MCF 10A (cell line): ENCODE data around the gene CYYR1. TPM values are rescaled to one million over a fixed set of nuclear protein-coding genes. Genes with fewer than 3 reads are reported as not detected.
"Not testable (repeated sequence)": the region's sequence is repeated elsewhere in the genome, so short reads cannot be mapped to it uniquely, and the experiment has no call there.

Source experiments
- BruUV-seq: library from RNA; stranded (reverse); fragments of 400-500 nt; replicated peaks from 2 replicates; lab custom pipeline; 2021; lab: Mats Ljungman, UMichigan
- CTCF ChIA-PET: fragments of 300-600 bp; sonication (Branson Sonifier 250); formaldehyde crosslinking; extraction: SDS; loops from one replicate; lab custom pipeline; 2021; ENCODE audit warnings: antibody characterized with exemption, inconsistent platforms; lab: Yijun Ruan, JAX
- POLR2A ChIA-PET: fragments of 300-600, 350-650 bp; sonication (Branson Sonifier 250); formaldehyde crosslinking; extraction: SDS; loops from one replicate; lab custom pipeline; 2020; ENCODE audit warnings: antibody characterized with exemption, inconsistent platforms; lab: Yijun Ruan, JAX
- DNase-seq: peaks from one replicate; pipeline ENCODE4 v3.0.0-alpha.2; 2018; ENCODE audit not compliant: unreplicated experiment
- H3K27ac Mint-ChIP-seq: one replicate; pipeline ENCODE4 v1.8.0; 2022; ENCODE audit warnings: mild to moderate bottlenecking, low read depth, mixed read lengths; ENCODE audit not compliant: unreplicated experiment
- H3K27me3 Mint-ChIP-seq: one replicate; pipeline ENCODE4 v1.8.0; 2022; ENCODE audit warnings: mixed read lengths; ENCODE audit not compliant: insufficient read depth, unreplicated experiment
- H3K36me3 Mint-ChIP-seq: one replicate; pipeline ENCODE4 v1.8.0; 2022; ENCODE audit warnings: mild to moderate bottlenecking, moderate library complexity, mixed read lengths; ENCODE audit not compliant: insufficient read depth, unreplicated experiment
- H3K4me1 Mint-ChIP-seq: one replicate; pipeline ENCODE4 v1.8.0; 2022; ENCODE audit warnings: mixed read lengths; ENCODE audit not compliant: insufficient read depth, unreplicated experiment
- H3K4me3 Mint-ChIP-seq: one replicate; pipeline ENCODE4 v1.8.0; 2022; ENCODE audit warnings: mild to moderate bottlenecking, moderate library complexity, mixed read lengths; ENCODE audit not compliant: unreplicated experiment
- H3K9me3 Mint-ChIP-seq: one replicate; pipeline ENCODE4 v1.8.0; 2022; ENCODE audit warnings: mixed read lengths; ENCODE audit not compliant: unreplicated experiment
- intact Hi-C: fragments of 100-400 bp; cut with micrococcal nuclease; formaldehyde crosslinking; loops from 2 replicates; pipeline ENCODE4 v1.14.1; 2022
- total RNA-seq: library from RNA; stranded (reverse); gene quantifications from 2 replicates; pipeline ENCODE4 v1.2.3, GENCODE V29; 2022
- TF ChIP-seq, protein P1 (sequence below): fragments of 200-600 bp; IDR thresholded peaks from one replicate; pipeline ENCODE4 v1.8.0; 2022; ENCODE audit warnings: antibody characterized with exemption, mild to moderate bottlenecking; ENCODE audit not compliant: unreplicated experiment

CYYR1 gene
- total RNA-seq, 1 experiment from 2014 or later = not detected

DNA sequence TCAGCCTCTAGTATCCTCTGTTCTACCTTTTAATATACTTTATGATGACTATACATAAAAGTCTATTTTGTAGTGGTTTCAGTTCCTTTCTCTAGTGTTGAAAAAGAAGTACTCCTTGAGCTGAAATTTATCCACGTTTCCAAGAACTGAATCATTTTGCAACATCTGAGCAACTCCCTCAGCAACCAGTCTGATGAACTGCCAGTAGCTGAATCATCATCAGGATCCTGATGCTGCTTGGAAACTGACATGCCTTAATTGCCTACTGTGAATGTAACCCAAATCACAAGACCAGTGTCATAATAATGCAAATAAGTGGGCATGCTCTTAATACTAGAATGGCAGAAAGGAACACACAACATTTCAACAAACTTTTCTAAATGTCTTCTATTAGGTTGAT is 103.3 kb downstream of the CYYR1 start:
- peak; percentile 74 for DNase-seq
- Mint-ChIP-seq H3K4me3 (no peak overlapping the region), H3K9me3 (no peaks in the 10 kb centered on the region), H3K36me3 (no peaks in the 10 kb centered on the region), H3K4me1 (peaks cover 12% of the 10 kb centered on the region), H3K27ac (peak overlapping the region; percentile 80), H3K27me3 (no peaks in the 10 kb centered on the region)
- POLR2A ChIA-PET = interaction anchor here (0.6 to 1.5 kb wide), 7 partner anchors 9 to 735 kb away, joined by 3 to 6 read pairs (median 4); partner anchors contain the start of genes ATP5PF and GABPA
- CTCF ChIA-PET = interaction anchor here (0.6 kb wide), 1 partner anchor 134 kb away, joined by 5 read pairs; no protein-coding TSS in a partner anchor
- intact Hi-C loops = loop anchor here (10.0 kb wide), 1 partner anchor 275 kb away; no protein-coding TSS in a partner anchor
- no TSS peak for BruUV-seq
- TF ChIP-seq, protein P1, sequence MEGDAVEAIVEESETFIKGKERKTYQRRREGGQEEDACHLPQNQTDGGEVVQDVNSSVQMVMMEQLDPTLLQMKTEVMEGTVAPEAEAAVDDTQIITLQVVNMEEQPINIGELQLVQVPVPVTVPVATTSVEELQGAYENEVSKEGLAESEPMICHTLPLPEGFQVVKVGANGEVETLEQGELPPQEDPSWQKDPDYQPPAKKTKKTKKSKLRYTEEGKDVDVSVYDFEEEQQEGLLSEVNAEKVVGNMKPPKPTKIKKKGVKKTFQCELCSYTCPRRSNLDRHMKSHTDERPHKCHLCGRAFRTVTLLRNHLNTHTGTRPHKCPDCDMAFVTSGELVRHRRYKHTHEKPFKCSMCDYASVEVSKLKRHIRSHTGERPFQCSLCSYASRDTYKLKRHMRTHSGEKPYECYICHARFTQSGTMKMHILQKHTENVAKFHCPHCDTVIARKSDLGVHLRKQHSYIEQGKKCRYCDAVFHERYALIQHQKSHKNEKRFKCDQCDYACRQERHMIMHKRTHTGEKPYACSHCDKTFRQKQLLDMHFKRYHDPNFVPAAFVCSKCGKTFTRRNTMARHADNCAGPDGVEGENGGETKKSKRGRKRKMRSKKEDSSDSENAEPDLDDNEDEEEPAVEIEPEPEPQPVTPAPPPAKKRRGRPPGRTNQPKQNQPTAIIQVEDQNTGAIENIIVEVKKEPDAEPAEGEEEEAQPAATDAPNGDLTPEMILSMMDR = no peak

DNA sequence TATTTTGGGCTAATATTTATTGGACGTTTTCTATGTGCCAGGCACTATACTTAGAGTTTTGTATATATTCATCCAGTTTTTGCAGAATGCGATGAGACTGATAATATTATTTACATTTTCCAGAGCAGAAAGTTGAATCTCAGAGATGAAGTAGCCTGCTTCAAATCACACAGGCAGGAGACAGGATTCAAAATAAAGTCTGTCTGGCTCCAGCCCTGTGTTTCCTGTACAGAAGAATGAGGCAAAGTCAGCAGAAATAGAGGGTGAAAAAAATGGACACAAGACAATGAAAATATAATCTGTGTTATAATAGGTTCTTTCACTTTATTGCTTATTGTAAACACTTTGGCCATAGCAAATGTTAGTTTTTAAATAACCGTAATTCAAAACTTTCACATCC is 107.2 kb downstream of the CYYR1 start:
- Mint-ChIP-seq H3K4me3 (no peak overlapping the region), H3K36me3 (no peaks in the 10 kb centered on the region), H3K9me3 (no peaks in the 10 kb centered on the region), H3K27me3 (no peaks in the 10 kb centered on the region), H3K4me1 (peaks cover 18% of the 10 kb centered on the region), H3K27ac (no peak overlapping the region)
- POLR2A ChIA-PET = no interaction called here
- no TSS peak for BruUV-seq
- CTCF ChIA-PET = no interaction called here
- DNase-seq = no peak
- TF ChIP-seq, protein P1 = no peak
- intact Hi-C loops = loop anchor here (10.0 kb wide), 1 partner anchor 271 kb away; no protein-coding TSS in a partner anchor

DNA sequence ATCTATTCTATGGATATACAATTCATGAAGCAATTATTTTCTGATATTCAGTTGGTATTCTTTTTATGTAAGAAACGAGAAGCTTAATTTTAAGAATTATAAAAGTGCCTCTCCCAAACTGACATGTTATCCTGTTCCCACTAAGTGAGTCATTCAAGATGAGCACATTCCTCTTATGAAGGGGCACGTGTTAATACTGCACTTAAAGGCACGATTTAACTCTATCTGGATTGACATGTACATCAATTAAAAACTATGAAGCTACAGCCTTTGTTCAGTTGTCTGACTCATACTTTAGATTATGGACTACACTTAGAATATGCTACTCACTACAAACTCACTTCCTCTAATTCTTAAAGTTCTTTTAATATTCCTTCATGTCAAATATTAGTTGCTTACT is 111.6 kb downstream of the CYYR1 start:
- peak; percentile 29 for DNase-seq
- CTCF ChIA-PET = interaction anchor here (0.7 kb wide), 1 partner anchor 654 kb away, joined by 3 read pairs; no protein-coding TSS in a partner anchor
- TF ChIP-seq, protein P1 = no peak

DNA sequence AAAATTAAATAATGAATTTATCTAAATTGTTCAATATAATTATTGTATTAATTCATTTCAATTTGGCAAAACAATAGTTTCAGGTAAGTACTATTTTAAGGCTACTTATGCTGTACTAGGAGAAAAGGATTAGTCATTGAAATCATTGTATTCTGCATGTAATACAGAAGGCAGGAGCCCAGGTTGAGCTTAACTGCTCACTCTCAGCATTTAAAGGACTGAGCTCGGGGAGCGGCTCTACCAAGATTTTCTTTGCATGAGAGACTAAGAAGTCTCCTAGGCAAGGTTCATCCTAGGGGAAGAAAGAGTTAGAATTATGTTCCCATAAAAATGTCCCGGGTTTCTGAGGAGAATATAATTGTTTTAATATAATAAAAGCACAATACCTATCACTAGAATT is 112.5 kb downstream of the CYYR1 start:
- no peak overlapping the region for H3K4me3 Mint-ChIP-seq
- H3K27ac Mint-ChIP-seq = no peak overlapping the region
- intact Hi-C loops = loop anchor here (10.0 kb wide), 1 partner anchor 266 kb away; no protein-coding TSS in a partner anchor
- DNase-seq = no peak
- BruUV-seq = no TSS peak
- TF ChIP-seq, protein P1 = no peak
- H3K4me1 Mint-ChIP-seq = peaks cover 17% of the 10 kb centered on the region
- no peaks in the 10 kb centered on the region for H3K36me3 Mint-ChIP-seq
- POLR2A ChIA-PET = interaction anchor here (1.3 to 2.1 kb wide), 3 partner anchors 9 to 293 kb away, joined by 3 to 9 read pairs (median 3); no protein-coding TSS in a partner anchor
- no peaks in the 10 kb centered on the region for H3K9me3 Mint-ChIP-seq
- no peaks in the 10 kb centered on the region for H3K27me3 Mint-ChIP-seq
- CTCF ChIA-PET = no interaction called here

More for the DNA sequence above, 111.6 kb downstream of the CYYR1 start:
- intact Hi-C loops = loop anchor here (10.0 kb wide), 1 partner anchor 267 kb away; no protein-coding TSS in a partner anchor
- Mint-ChIP-seq H3K36me3 (no peaks in the 10 kb centered on the region), H3K4me3 (no peak overlapping the region), H3K27ac (no peak overlapping the region), H3K9me3 (no peaks in the 10 kb centered on the region), H3K4me1 (peaks cover 17% of the 10 kb centered on the region), H3K27me3 (no peaks in the 10 kb centered on the region)
- BruUV-seq = no TSS peak
- POLR2A ChIA-PET = interaction anchor here (0.6 to 2.1 kb wide), 8 partner anchors 8 to 294 kb away, joined by 3 to 9 read pairs (median 3); partner anchors contain the start of gene APP

DNA sequence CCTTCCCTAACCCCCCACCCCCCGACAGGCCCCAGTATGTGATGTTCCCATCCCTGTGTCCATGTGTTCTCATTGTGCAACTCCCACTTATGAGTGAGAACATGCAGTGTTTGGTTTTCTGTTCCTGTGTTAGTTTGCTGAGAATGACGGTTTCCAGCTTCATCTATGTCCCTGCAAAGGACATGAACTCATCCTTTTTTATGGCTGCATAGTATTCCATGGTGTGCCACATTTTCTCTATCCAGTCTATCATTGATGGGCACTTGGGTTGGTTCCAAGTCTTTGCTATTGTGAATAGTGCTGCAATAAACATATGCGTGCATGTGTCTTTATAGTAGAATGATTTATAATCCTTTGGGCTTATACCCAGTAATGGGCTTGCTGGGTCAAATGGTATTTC is 114.2 kb downstream of the CYYR1 start:
- intact Hi-C loops, H3K36me3 Mint-ChIP-seq, H3K27me3 Mint-ChIP-seq, BruUV-seq, H3K4me3 Mint-ChIP-seq, DNase-seq, H3K27ac Mint-ChIP-seq, H3K9me3 Mint-ChIP-seq: not testable (repeated sequence)
- peaks cover 17% of the 10 kb centered on the region for H3K4me1 Mint-ChIP-seq
- POLR2A ChIA-PET = interaction anchor here (1.5 to 2.5 kb wide), 2 partner anchors 11 to 69 kb away, joined by 5 to 11 read pairs; no protein-coding TSS in a partner anchor
- CTCF ChIA-PET = interaction anchor here (0.7 kb wide), 1 partner anchor 625 kb away, joined by 3 read pairs; no protein-coding TSS in a partner anchor
